ENCODE data around the gene STKLD1. TPM values are rescaled to one million over a fixed set of nuclear protein-coding genes. Genes with fewer than 3 reads are reported as not detected.
A peak's percentile ranks its signal among the peaks of the same experiment; 100 is the strongest.

STKLD1 gene
- total and polyA plus RNA-seq, 9 of the 15 experiments (the other 6 are each of a cell fraction or from before 2014, with no cell fraction given) = 0.10 to 0.65 (median 0.33) TPM; not detected in 2

DNA sequence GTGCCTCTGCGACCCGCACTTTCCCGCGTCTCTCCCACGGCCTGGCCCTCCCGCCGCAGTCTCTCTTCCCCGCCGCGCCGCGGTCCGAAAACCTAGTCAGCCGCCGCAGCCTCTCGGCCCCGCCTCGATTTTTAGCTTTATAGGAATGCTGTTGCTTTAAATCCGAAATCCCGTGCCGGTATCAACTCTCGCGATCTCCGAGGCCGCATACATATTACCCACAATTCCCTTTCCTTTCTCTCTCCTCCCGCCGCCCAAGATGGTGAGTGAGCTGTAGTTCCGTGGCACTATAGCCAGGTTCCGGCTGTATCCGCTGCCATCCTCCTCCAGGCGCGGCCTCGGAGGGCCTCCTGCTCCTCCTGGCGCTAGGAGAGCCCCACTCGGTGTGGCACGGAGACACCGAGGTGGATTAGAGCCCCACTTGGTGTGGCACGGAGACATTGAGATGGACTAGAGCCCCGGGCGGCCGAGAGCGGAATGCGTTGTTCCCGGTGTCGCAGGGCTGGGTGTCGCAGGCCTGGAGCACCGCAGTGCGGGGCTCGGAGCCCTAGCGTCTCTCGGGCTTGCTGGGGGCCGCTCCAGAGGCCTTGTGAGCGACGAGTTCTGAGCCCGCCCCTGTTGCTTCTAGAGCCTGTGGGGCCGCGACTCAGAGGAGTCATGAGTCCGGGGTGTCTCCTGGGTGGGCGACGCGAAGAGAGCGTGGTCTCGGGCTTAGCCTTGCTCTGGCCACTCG is 28.0 kb upstream of the STKLD1 start, which contains the start of the genes MED22 and RPL7A (continued):
- TF ChIP-seq, protein P1, sequence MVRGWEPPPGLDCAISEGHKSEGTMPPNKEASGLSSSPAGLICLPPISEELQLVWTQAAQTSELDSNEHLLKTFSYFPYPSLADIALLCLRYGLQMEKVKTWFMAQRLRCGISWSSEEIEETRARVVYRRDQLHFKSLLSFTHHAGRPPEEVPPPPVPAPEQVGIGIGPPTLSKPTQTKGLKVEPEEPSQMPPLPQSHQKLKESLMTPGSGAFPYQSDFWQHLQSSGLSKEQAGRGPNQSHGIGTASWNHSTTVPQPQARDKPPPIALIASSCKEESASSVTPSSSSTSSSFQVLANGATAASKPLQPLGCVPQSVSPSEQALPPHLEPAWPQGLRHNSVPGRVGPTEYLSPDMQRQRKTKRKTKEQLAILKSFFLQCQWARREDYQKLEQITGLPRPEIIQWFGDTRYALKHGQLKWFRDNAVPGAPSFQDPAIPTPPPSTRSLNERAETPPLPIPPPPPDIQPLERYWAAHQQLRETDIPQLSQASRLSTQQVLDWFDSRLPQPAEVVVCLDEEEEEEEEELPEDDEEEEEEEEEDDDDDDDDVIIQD (CRISPR knock-in tag; IDR thresholded peaks at IDR 0.05) = no peak
- TF ChIP-seq ERF (CRISPR knock-in tag; IDR thresholded peaks at IDR 0.05) = peak; percentile 57
- no peak for TF ChIP-seq ZBTB7A (IDR thresholded peaks at IDR 0.05; ENCODE audit: borderline replicate concordance, control insufficient read depth, low read depth, low read length)
- TF ChIP-seq, protein P2, sequence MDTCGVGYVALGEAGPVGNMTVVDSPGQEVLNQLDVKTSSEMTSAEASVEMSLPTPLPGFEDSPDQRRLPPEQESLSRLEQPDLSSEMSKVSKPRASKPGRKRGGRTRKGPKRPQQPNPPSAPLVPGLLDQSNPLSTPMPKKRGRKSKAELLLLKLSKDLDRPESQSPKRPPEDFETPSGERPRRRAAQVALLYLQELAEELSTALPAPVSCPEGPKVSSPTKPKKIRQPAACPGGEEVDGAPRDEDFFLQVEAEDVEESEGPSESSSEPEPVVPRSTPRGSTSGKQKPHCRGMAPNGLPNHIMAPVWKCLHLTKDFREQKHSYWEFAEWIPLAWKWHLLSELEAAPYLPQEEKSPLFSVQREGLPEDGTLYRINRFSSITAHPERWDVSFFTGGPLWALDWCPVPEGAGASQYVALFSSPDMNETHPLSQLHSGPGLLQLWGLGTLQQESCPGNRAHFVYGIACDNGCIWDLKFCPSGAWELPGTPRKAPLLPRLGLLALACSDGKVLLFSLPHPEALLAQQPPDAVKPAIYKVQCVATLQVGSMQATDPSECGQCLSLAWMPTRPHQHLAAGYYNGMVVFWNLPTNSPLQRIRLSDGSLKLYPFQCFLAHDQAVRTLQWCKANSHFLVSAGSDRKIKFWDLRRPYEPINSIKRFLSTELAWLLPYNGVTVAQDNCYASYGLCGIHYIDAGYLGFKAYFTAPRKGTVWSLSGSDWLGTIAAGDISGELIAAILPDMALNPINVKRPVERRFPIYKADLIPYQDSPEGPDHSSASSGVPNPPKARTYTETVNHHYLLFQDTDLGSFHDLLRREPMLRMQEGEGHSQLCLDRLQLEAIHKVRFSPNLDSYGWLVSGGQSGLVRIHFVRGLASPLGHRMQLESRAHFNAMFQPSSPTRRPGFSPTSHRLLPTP (IDR thresholded peaks at IDR 0.05; ENCODE audit: borderline replicate concordance, extremely low read depth, insufficient read length) = no peak
- TF ChIP-seq CBFA2T3 (IDR thresholded peaks at IDR 0.05) = no peak
- TF ChIP-seq GTF2A2 (tag; IDR thresholded peaks at IDR 0.05) = peak; percentile 59; the same call in 1 of the 2 replicates
- TF ChIP-seq, protein P3, sequence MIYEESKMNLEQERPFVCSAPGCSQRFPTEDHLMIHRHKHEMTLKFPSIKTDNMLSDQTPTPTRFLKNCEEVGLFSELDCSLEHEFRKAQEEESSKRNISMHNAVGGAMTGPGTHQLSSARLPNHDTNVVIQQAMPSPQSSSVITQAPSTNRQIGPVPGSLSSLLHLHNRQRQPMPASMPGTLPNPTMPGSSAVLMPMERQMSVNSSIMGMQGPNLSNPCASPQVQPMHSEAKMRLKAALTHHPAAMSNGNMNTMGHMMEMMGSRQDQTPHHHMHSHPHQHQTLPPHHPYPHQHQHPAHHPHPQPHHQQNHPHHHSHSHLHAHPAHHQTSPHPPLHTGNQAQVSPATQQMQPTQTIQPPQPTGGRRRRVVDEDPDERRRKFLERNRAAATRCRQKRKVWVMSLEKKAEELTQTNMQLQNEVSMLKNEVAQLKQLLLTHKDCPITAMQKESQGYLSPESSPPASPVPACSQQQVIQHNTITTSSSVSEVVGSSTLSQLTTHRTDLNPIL (CRISPR knock-in tag; IDR thresholded peaks at IDR 0.05) = no peak
- TF ChIP-seq MED1 (CRISPR knock-in tag; IDR thresholded peaks at IDR 0.05; ENCODE audit: borderline replicate concordance) = no peak
- TF ChIP-seq POLR3A (IDR thresholded peaks at IDR 0.05; ENCODE audit: borderline replicate concordance, extremely low read depth, insufficient read depth, insufficient read length) = no peak
- TF ChIP-seq HDGF (IDR thresholded peaks at IDR 0.05) = no peak
- no peak for TF ChIP-seq ZNF311 (CRISPR knock-in tag; IDR thresholded peaks at IDR 0.05)
- TF ChIP-seq NR3C1 (CRISPR knock-in tag; IDR thresholded peaks at IDR 0.05) = 0 out of 2 replicates have a peak, but pooled peaks have one; percentile 33
- TF ChIP-seq, protein P4, sequence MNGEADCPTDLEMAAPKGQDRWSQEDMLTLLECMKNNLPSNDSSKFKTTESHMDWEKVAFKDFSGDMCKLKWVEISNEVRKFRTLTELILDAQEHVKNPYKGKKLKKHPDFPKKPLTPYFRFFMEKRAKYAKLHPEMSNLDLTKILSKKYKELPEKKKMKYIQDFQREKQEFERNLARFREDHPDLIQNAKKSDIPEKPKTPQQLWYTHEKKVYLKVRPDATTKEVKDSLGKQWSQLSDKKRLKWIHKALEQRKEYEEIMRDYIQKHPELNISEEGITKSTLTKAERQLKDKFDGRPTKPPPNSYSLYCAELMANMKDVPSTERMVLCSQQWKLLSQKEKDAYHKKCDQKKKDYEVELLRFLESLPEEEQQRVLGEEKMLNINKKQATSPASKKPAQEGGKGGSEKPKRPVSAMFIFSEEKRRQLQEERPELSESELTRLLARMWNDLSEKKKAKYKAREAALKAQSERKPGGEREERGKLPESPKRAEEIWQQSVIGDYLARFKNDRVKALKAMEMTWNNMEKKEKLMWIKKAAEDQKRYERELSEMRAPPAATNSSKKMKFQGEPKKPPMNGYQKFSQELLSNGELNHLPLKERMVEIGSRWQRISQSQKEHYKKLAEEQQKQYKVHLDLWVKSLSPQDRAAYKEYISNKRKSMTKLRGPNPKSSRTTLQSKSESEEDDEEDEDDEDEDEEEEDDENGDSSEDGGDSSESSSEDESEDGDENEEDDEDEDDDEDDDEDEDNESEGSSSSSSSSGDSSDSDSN (IDR thresholded peaks at IDR 0.05; ENCODE audit: borderline replicate concordance in 1 of 2, low read depth in 2 of 2, low read length in 2 of 2) = no peak
- TF ChIP-seq, protein P5, sequence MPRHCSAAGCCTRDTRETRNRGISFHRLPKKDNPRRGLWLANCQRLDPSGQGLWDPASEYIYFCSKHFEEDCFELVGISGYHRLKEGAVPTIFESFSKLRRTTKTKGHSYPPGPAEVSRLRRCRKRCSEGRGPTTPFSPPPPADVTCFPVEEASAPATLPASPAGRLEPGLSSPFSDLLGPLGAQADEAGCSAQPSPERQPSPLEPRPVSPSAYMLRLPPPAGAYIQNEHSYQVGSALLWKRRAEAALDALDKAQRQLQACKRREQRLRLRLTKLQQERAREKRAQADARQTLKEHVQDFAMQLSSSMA (CRISPR knock-in tag; IDR thresholded peaks at IDR 0.05) = no peak
- TF ChIP-seq, protein P6, sequence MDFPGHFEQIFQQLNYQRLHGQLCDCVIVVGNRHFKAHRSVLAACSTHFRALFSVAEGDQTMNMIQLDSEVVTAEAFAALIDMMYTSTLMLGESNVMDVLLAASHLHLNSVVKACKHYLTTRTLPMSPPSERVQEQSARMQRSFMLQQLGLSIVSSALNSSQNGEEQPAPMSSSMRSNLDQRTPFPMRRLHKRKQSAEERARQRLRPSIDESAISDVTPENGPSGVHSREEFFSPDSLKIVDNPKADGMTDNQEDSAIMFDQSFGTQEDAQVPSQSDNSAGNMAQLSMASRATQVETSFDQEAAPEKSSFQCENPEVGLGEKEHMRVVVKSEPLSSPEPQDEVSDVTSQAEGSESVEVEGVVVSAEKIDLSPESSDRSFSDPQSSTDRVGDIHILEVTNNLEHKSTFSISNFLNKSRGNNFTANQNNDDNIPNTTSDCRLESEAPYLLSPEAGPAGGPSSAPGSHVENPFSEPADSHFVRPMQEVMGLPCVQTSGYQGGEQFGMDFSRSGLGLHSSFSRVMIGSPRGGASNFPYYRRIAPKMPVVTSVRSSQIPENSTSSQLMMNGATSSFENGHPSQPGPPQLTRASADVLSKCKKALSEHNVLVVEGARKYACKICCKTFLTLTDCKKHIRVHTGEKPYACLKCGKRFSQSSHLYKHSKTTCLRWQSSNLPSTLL (IDR thresholded peaks at IDR 0.05) = no peak
- TF ChIP-seq ARID1B (IDR thresholded peaks at IDR 0.05) = peak; percentile 34; the same call in 1 of the 2 replicates

Measured in K562 (cell line).